Measurements from ENCODE around the gene MAD1L1. TPM values are rescaled to one million over a fixed set of nuclear protein-coding genes. Genes with fewer than 3 reads are reported as not detected.
A peak's percentile ranks its signal among the peaks of the same experiment; 100 is the strongest.
"Not testable (repeated sequence)": the region's sequence is repeated elsewhere in the genome, so short reads cannot be mapped to it uniquely, and the experiment has no call there.

Gene MAD1L1
- total RNA-seq, 4 donors from 2014 or later: 22.3 to 56.6 (median 35.0) TPM

DNA sequence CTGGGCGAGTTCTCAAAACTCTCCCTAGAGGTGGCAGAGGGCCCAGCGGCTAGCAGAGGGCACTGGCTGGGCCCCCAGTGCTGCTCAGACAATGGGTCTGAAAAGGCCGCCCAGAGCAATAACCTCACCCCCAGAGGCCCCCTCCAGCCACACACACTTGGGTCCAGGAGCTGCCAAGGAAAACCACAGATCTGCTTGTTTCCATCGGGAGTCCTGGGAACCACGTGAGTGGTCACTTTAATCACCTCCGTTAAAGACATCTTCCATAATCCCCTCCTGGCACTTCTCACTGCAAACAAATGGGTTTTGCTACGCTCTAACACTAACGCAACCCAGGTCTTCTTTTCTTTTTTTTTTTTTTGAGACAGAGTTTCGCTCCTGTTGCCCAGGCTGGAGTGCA is 39.3 kb upstream of the MAD1L1 start:
- Histone ChIP-seq H3K27me3 (no peaks in the 10 kb centered on the region), H3K4me1 (no peaks in the 10 kb centered on the region), H3K36me3 (peaks cover 0 to 64% of the 10 kb centered on the region in 2 donors), H3K27ac (no peak overlapping the region), H3K4me3 (no peak overlapping the region), H3K9me3 (no peaks in the 10 kb centered on the region)
- TF ChIP-seq POLR2A (IDR thresholded peaks at IDR 0.05) (no peak), EP300 (IDR thresholded peaks at IDR 0.05) (no peak), POLR2AphosphoS5 (IDR thresholded peaks at IDR 0.05) (no peak)
- TF ChIP-seq, protein P1, sequence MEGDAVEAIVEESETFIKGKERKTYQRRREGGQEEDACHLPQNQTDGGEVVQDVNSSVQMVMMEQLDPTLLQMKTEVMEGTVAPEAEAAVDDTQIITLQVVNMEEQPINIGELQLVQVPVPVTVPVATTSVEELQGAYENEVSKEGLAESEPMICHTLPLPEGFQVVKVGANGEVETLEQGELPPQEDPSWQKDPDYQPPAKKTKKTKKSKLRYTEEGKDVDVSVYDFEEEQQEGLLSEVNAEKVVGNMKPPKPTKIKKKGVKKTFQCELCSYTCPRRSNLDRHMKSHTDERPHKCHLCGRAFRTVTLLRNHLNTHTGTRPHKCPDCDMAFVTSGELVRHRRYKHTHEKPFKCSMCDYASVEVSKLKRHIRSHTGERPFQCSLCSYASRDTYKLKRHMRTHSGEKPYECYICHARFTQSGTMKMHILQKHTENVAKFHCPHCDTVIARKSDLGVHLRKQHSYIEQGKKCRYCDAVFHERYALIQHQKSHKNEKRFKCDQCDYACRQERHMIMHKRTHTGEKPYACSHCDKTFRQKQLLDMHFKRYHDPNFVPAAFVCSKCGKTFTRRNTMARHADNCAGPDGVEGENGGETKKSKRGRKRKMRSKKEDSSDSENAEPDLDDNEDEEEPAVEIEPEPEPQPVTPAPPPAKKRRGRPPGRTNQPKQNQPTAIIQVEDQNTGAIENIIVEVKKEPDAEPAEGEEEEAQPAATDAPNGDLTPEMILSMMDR (IDR thresholded peaks at IDR 0.05): no peak
- ATAC-seq: no peak
- WGBS, 2 donors (ENCODE audit: low coverage in 1 of 2): 72 to 86% methylated on average over 4 to 5 of the region's 9 CpGs

DNA sequence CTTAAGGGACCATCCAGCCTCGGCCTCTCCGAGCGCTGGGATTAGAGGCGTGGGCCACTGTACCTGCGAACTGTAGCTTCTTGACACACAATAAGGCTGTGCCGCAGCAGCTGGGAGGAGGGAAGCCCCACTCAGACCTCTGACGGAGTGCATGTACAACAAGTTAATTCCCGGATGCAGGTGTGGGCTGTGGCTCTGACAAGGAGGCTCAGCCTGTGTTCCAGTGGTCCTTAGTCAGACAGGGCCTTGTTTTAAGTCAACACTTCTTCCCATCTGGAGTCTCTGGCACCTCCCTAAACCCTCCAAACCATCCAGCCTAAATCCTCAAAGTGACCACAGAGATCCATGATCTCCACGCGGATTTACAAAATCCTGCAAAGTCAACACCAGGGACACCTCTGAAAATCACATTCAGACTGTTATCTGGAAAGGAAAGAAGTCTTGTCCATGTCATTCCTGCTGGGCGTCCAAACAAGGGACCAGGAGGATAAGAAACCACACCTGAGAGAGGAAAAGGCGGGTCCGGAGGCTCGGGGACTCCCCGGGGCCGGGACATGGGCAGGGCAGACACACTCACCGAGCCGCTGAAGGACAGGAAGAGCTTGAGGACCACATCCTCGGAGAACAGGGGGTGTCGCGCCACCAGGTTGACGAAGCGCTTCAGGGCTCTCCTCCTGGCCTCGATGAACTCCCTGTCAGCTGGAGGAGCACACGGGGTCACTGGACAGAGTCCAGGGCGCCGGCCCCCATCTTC is 38.7 kb upstream of the MAD1L1 start:
- H3K4me3 ChIP-seq: no peak overlapping the region
- no peaks in the 10 kb centered on the region for H3K4me1 ChIP-seq
- no peak overlapping the region for H3K27ac ChIP-seq
- H3K9me3 ChIP-seq: no peaks in the 10 kb centered on the region
- no peaks in the 10 kb centered on the region for H3K27me3 ChIP-seq
- TF ChIP-seq POLR2A (IDR thresholded peaks at IDR 0.05): no peak
- TF ChIP-seq EP300 (IDR thresholded peaks at IDR 0.05): no peak
- no peak for TF ChIP-seq POLR2AphosphoS5 (IDR thresholded peaks at IDR 0.05)
- TF ChIP-seq, protein P1 (IDR thresholded peaks at IDR 0.05): no peak
- no peak for ATAC-seq
- peaks cover 0 to 58% of the 10 kb centered on the region in 2 donors for H3K36me3 ChIP-seq
- WGBS, 2 donors (ENCODE audit: low coverage in 1 of 2): 81 to 89% methylated on average over 5 to 10 of the region's 27 CpGs

DNA sequence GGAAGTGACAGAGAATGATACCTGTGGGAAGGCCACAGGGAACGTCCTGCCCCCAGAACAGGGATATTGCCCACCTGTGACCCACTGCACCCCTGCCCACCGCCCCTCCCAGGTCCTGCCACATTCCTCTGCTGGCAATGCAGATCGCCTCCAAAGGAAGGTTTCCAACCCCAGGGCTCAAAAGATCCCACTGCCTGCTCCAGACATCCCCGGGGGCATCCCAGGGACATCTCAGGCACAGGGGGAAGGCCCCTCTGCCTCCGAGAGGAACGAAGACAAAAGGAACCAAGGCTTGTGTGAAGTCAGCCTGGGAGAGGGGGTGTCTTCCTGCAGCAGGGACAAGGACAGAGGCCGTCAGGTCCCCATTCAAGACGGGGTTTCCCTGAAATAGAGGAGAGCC is 37.8 kb upstream of the MAD1L1 start:
- Histone ChIP-seq H3K27ac (no peak overlapping the region), H3K27me3 (no peaks in the 10 kb centered on the region), H3K4me3 (no peak overlapping the region), H3K9me3 (no peaks in the 10 kb centered on the region), H3K4me1 (no peaks in the 10 kb centered on the region), H3K36me3 (peaks cover 0 to 50% of the 10 kb centered on the region in 2 donors)
- no peak for ATAC-seq
- TF ChIP-seq POLR2AphosphoS5 (IDR thresholded peaks at IDR 0.05) (no peak), POLR2A (IDR thresholded peaks at IDR 0.05) (no peak), EP300 (IDR thresholded peaks at IDR 0.05) (no peak)
- TF ChIP-seq, protein P1 (IDR thresholded peaks at IDR 0.05): no peak
- WGBS, 2 donors (ENCODE audit: low coverage in 1 of 2): 83% methylated on average over 2 of the region's 8 CpGs; no CpG with 5 or more reads in 1 of the 2 donors

DNA sequence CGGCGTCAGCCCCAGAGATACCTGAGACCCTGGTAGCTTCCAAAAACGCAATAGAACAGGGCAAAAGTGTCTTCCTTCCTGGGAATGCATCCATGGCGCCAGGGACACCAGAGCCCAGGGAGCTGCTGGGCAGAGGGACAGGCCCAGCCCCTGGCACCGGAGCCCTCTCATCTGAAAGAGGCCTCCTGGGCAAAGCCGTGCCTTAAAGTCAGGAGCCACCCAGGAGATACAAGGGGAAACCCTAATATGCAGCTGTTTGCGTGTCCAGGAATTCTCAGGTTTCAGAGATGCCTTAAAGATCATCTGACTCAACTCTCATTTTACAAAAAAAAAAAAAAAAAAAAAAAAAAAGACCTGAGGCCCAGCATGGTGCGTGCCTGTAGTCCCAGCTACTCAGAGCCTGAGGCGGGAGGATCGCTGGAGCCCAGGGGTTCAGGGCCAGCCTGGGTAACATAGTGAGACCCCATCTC is 37.3 kb upstream of the MAD1L1 start:
- no peak overlapping the region for H3K4me3 ChIP-seq
- no peak for ATAC-seq
- peak overlapping the region in 1 of 4 donors; percentile 12 for H3K27ac ChIP-seq
- TF ChIP-seq POLR2AphosphoS5 (IDR thresholded peaks at IDR 0.05): no peak
- no peak for TF ChIP-seq EP300 (IDR thresholded peaks at IDR 0.05)
- H3K4me1 ChIP-seq: no peaks in the 10 kb centered on the region
- no peaks in the 10 kb centered on the region for H3K27me3 ChIP-seq
- H3K9me3 ChIP-seq: no peaks in the 10 kb centered on the region
- WGBS, 2 donors (ENCODE audit: low coverage in 1 of 2): 69 to 80% methylated on average over 3 of the region's 10 CpGs
- peaks cover 0 to 52% of the 10 kb centered on the region in 2 donors for H3K36me3 ChIP-seq

DNA sequence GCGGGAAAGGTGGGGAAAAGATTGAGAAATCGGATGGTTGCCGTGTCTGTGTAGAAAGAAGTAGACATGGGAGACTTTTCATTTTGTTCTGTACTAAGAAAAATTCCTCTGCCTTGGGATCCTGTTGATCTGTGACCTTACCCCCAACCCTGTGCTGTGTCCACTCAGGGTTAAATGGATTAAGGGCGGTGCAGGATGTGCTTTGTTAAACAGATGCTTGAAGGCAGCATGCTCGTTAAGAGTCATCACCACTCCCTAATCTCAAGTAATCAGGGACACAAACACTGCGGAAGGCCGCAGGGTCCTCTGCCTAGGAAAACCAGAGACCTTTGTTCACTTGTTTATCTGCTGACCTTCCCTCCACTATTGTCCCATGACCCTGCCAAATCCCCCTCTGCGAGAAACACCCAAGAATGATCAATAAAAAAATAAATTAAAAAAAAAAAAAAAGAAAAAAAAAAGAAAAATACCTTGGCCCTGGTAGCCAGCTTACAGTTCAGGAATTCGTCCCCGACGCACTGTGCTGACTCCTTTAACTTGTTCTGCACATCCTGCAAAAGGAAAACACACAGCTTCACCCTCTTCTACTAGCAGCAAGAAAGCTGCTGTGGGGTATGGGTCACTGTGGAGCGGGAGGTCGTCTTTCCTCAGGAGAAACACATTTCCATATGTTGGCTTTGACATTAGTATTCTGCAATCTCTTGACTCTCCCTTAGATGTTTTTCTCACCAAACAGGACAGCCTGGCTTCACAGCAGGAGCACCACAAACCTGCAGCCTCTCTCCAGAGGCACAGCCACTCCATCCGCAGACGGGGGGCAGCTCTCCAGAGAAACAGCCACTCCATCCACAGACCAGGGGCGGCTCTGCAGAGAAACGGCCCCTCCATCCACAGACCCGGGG is 36.6 kb upstream of the MAD1L1 start:
- not testable (repeated sequence) for ATAC-seq, H3K4me3 ChIP-seq, H3K27me3 ChIP-seq, H3K9me3 ChIP-seq, H3K4me1 ChIP-seq
- WGBS, 2 donors (ENCODE audit: low coverage in 1 of 2): 48 to 75% methylated on average over 6 to 14 of the region's 18 CpGs
- Histone ChIP-seq H3K27ac (peak overlapping the region in 1 of 4 donors; percentile 12), H3K36me3 (peaks cover 0 to 52% of the 10 kb centered on the region in 2 donors)
